Mesendoderm (in vitro differentiated cells): ENCODE results near the gene NXPH1.
A peak's percentile ranks its signal among the peaks of the same experiment; 100 is the strongest.

Experiments used
- DNase-seq: peaks from one replicate; pipeline ENCODE4 v3.0.0; 2013
- H2AK5ac ChIP-seq: 2 replicates; pipeline ENCODE4 v1.6.1; 2013; ENCODE audit warnings: low read length, inconsistent platforms
- H2BK120ac ChIP-seq: 2 replicates; pipeline ENCODE4 v1.6.1; 2013; ENCODE audit warnings: low read depth, mild to moderate bottlenecking, low read length, moderate library complexity, mixed read lengths
- H2BK15ac ChIP-seq: replicated peaks from 2 replicates; pipeline ENCODE4 v1.6.1; 2013; ENCODE audit warnings: low read depth, mild to moderate bottlenecking, moderate library complexity
- H2BK5ac ChIP-seq: 2 replicates; pipeline ENCODE4 v1.6.1; 2013; ENCODE audit warnings: low read length, inconsistent platforms
- H3K18ac ChIP-seq: 2 replicates; pipeline ENCODE4 v1.6.1; 2013; ENCODE audit warnings: mild to moderate bottlenecking, low read length, mixed read lengths
- H3K23ac ChIP-seq: one replicate; pipeline ENCODE4 v1.6.1; 2013; ENCODE audit warnings: low read length
- H3K27ac ChIP-seq: 2 replicates; pipeline ENCODE4 v1.5.1; 2013; ENCODE audit warnings: low read depth, mild to moderate bottlenecking, inconsistent platforms, low read length, moderate library complexity
- H3K27me3 ChIP-seq: 2 replicates; pipeline ENCODE4 v1.6.1; 2013; ENCODE audit warnings: low read length, control low read depth, mild to moderate bottlenecking, inconsistent platforms; ENCODE audit not compliant: insufficient read depth, poor library complexity
- H3K36me3 ChIP-seq: 2 replicates; pipeline ENCODE4 v1.6.1; 2013; ENCODE audit warnings: low read length, inconsistent platforms; ENCODE audit not compliant: control insufficient read depth, insufficient read depth
- H3K4ac ChIP-seq: one replicate; pipeline ENCODE4 v1.6.1; 2013; ENCODE audit warnings: low read depth, mild to moderate bottlenecking, low read length, moderate library complexity
- H3K4me1 ChIP-seq: 2 replicates; pipeline ENCODE4 v1.6.1; 2013; ENCODE audit warnings: low read depth, low read length, inconsistent platforms; ENCODE audit not compliant: control insufficient read depth
- H3K4me2 ChIP-seq: 2 replicates; pipeline ENCODE4 v1.6.1; 2013; ENCODE audit warnings: low read length
- H3K4me3 ChIP-seq: 2 replicates; pipeline ENCODE4 v1.5.1; 2013; ENCODE audit warnings: mild to moderate bottlenecking, low read length
- H3K56ac ChIP-seq: one replicate; pipeline ENCODE4 v1.6.1; 2013; ENCODE audit warnings: low read length
- H3K79me1 ChIP-seq: 2 replicates; pipeline ENCODE4 v1.6.1; 2013; ENCODE audit warnings: low read length, inconsistent platforms
- H3K79me2 ChIP-seq: 2 replicates; pipeline ENCODE4 v1.6.1; 2013; ENCODE audit warnings: mild to moderate bottlenecking, low read length; ENCODE audit not compliant: control insufficient read depth, insufficient read depth
- H3K9ac ChIP-seq: 2 replicates; pipeline ENCODE4 v1.6.1; 2013; ENCODE audit warnings: low read length, inconsistent platforms
- H4K5ac ChIP-seq: one replicate; pipeline ENCODE4 v1.6.1; 2013; ENCODE audit warnings: low read length
- H4K8ac ChIP-seq: one replicate; pipeline ENCODE4 v1.6.1; 2013; ENCODE audit warnings: low read depth, mild to moderate bottlenecking, control low read depth, low read length, moderate library complexity
- WGBS: extraction: QIAGEN DNeasy Blood & Tissue Kit; methylation state at CpG from one replicate; pipeline ENCODE4 v1.1.7; 2013; ENCODE audit warnings: low lambda C conversion rate, missing lambda C conversion rate; ENCODE audit not compliant: insufficient coverage; ENCODE audit errors: extremely low coverage; 5-methylcytosine and 5-hydroxymethylcytosine counted together

NXPH1 gene

DNA sequence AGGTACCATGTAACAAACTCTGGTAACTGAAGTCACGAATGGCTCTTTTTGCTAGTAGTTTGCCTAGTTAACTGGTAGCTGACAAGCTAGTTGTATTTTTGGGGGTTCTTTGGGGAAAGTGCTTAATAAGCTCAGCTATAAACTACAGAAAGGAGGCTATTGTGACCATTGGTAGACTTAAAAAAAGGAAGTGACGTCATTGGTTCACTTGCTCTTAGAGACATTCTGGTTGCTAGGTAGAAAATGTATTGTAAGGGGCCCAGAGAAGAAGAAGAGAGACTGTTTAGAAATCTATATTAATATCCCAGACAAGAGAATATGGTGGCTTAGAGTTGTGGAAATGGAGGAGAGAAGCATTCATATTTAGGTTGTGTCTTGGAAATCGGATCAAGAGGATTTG, 103.0 kb downstream of the NXPH1 start:
- H3K27me3 ChIP-seq, result no peaks in the 10 kb centered on the region
- H3K9ac ChIP-seq, result no peak overlapping the region
- no peaks in the 10 kb centered on the region for H3K36me3 ChIP-seq
- H3K79me2 ChIP-seq, result no peaks in the 10 kb centered on the region
- no peak overlapping the region for H2BK120ac ChIP-seq
- no peak overlapping the region for H2AK5ac ChIP-seq
- H3K4me2 ChIP-seq, result no peak overlapping the region
- no peak overlapping the region for H3K56ac ChIP-seq
- H3K4me3 ChIP-seq, result no peak overlapping the region
- WGBS, result no CpG with 5 or more reads among the region's 3 CpGs
- H4K8ac ChIP-seq, result no peak overlapping the region
- H3K4ac ChIP-seq, result no peak overlapping the region
- H2BK5ac ChIP-seq, result no peak overlapping the region
- no peak overlapping the region for H2BK15ac ChIP-seq
- no peak overlapping the region for H3K18ac ChIP-seq
- no peak overlapping the region for H3K27ac ChIP-seq
- peak; percentile 1 for DNase-seq
- H4K5ac ChIP-seq, result no peak overlapping the region
- no peaks in the 10 kb centered on the region for H3K4me1 ChIP-seq
- no peak overlapping the region for H3K23ac ChIP-seq
- H3K79me1 ChIP-seq, result no peaks in the 10 kb centered on the region

DNA sequence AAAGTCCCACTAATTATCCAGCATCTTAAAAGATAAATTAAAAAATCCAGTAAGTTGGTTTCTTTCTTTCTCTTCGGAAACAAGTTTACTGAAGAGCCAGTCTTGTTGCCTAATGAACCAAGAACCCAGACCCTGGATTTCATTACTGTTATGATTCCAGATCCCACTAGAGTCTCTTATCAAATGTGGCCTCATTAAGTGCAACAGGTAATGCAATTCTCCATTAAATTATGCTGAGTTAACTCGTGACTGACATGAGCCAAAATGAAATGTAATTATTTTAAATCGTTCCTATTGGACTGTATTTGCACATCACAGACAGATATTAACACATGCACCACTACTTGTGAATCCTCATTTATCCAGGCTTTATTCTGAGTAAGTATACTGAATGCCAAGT, 115.6 kb downstream of the NXPH1 start:
- no peaks in the 10 kb centered on the region for H3K79me1 ChIP-seq
- no CpG with 5 or more reads among the region's 3 CpGs for WGBS
- no peak overlapping the region for H2AK5ac ChIP-seq
- no peak overlapping the region for H3K27ac ChIP-seq
- no peak overlapping the region for H3K4me2 ChIP-seq
- no peak for DNase-seq
- H3K18ac ChIP-seq, result no peak overlapping the region
- H2BK120ac ChIP-seq, result no peak overlapping the region
- H3K23ac ChIP-seq, result no peak overlapping the region
- H3K9ac ChIP-seq, result no peak overlapping the region
- no peaks in the 10 kb centered on the region for H3K27me3 ChIP-seq
- no peak overlapping the region for H3K4ac ChIP-seq
- H4K8ac ChIP-seq, result no peak overlapping the region
- no peak overlapping the region for H3K4me3 ChIP-seq
- no peaks in the 10 kb centered on the region for H3K79me2 ChIP-seq
- no peak overlapping the region for H2BK5ac ChIP-seq
- H3K36me3 ChIP-seq, result no peaks in the 10 kb centered on the region
- no peaks in the 10 kb centered on the region for H3K4me1 ChIP-seq
- no peak overlapping the region for H3K56ac ChIP-seq
- no peak overlapping the region for H2BK15ac ChIP-seq
- H4K5ac ChIP-seq, result no peak overlapping the region

DNA sequence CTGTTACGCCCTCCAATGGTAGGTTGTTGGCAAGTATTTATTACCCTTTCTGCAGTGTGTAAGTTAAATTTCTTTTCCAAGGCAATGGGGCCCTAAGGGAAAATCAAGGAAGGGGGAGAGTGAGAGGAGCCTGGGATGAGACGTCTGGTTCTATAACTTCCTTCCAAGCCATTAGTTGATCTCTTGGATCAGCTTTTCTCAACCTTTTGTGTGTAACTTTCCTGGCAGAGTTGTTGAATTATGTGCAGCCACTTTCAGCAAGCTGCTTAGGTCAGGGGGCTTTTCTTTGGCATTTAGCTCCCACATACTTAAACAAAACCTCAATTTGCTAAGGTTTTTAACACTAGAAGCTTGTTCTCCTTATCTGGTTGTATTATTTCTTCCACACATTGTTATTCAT, 127.1 kb downstream of the NXPH1 start:
- Histone ChIP-seq H3K9ac (no peak overlapping the region), H2BK5ac (no peak overlapping the region), H3K4me1 (no peaks in the 10 kb centered on the region), H2BK120ac (no peak overlapping the region), H3K23ac (no peak overlapping the region), H4K5ac (no peak overlapping the region), H2AK5ac (no peak overlapping the region), H3K56ac (no peak overlapping the region), H3K79me2 (no peaks in the 10 kb centered on the region), H4K8ac (no peak overlapping the region), H3K4me2 (no peak overlapping the region), H3K18ac (no peak overlapping the region), H3K27me3 (no peaks in the 10 kb centered on the region), H3K79me1 (no peaks in the 10 kb centered on the region), H3K36me3 (no peaks in the 10 kb centered on the region), H3K27ac (no peak overlapping the region), H3K4me3 (no peak overlapping the region), H3K4ac (no peak overlapping the region), H2BK15ac (no peak overlapping the region)
- peak; percentile 8 for DNase-seq
- no CpG with 5 or more reads among the region's 2 CpGs for WGBS

DNA sequence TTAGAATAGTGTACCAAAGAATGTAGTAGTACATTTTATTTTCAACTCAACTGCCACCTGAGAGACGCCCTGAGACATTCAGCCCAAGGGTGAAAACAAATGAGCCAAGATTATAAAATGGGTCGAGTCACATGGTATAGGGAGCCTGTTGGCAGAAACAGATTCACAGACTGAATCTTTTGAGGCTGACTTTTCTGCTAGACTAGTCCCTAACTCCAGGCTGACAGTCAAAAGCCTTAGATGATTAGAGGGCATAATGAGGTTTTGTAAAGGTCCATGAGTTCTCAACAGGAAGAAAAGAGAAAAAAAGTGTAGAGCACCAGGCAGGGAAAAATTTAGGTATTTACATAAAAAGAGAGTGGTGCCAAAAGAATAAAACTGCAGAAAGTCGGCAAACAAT, 128.0 kb downstream of the NXPH1 start:
- no peaks in the 10 kb centered on the region for H3K27me3 ChIP-seq
- no peak for DNase-seq
- H3K27ac ChIP-seq, result no peak overlapping the region
- no peak overlapping the region for H3K4me3 ChIP-seq
- no peak overlapping the region for H4K5ac ChIP-seq
- no peaks in the 10 kb centered on the region for H3K79me2 ChIP-seq
- H3K18ac ChIP-seq, result no peak overlapping the region
- H3K4me1 ChIP-seq, result no peaks in the 10 kb centered on the region
- H2BK120ac ChIP-seq, result no peak overlapping the region
- H3K23ac ChIP-seq, result no peak overlapping the region
- H3K4ac ChIP-seq, result no peak overlapping the region
- no peak overlapping the region for H4K8ac ChIP-seq
- no peak overlapping the region for H3K9ac ChIP-seq
- no peak overlapping the region for H2BK5ac ChIP-seq
- no peaks in the 10 kb centered on the region for H3K36me3 ChIP-seq
- H3K79me1 ChIP-seq, result no peaks in the 10 kb centered on the region
- no peak overlapping the region for H3K56ac ChIP-seq
- no peak overlapping the region for H3K4me2 ChIP-seq
- no peak overlapping the region for H2AK5ac ChIP-seq
- no peak overlapping the region for H2BK15ac ChIP-seq
- WGBS, result no CpG with 5 or more reads among the region's 3 CpGs

DNA sequence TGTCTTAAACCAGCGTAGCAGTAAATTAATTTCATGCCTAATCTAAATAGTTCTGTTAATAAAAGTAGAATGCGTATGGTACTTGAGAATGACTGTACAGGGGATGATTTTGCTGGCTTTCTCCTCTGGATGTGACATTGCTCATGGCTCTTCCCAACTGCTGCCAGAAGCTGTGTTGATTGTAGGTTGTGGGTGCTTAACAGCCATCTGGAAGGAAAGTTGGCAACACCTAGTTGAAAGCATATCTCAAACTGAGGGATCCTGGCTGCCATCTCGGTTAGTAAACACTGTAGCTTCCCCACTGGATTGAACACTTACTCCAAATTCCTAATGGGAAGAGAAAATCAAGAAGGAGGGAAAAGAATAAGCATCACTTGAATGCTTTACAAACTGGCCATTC, 130.9 kb downstream of the NXPH1 start:
- no peak overlapping the region for H4K8ac ChIP-seq

DNA sequence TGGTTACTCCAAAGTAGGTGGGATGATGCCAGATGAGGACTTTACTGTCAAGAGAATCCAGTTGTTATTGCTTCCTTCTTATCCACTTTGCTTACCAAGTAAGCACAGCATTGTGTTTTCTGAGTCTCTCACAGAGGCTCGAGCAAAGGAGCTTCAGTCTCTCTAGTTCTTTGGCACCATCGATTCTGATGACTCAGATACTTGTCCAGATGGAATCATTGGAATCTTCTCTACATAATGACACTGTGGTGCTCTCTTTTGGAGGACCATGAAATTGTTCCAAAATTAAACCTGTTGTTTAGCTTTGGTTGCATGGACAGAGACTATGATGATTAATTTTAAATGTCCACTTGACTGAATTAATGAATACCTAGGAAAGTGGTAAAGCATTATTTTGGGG, 132.6 kb downstream of the NXPH1 start:
- no peak overlapping the region for H3K18ac ChIP-seq
- no peak overlapping the region for H4K5ac ChIP-seq
- H2BK15ac ChIP-seq, result no peak overlapping the region
- no peak overlapping the region for H3K23ac ChIP-seq
- H3K4me1 ChIP-seq, result no peaks in the 10 kb centered on the region
- H3K4me3 ChIP-seq, result no peak overlapping the region
- H3K79me1 ChIP-seq, result no peaks in the 10 kb centered on the region
- H3K4ac ChIP-seq, result no peak overlapping the region
- no peak overlapping the region for H2BK5ac ChIP-seq
- no peak overlapping the region for H3K9ac ChIP-seq
- DNase-seq, result no peak
- no CpG with 5 or more reads among the region's 2 CpGs for WGBS
- no peak overlapping the region for H3K4me2 ChIP-seq
- H2BK120ac ChIP-seq, result no peak overlapping the region
- H3K27me3 ChIP-seq, result no peaks in the 10 kb centered on the region
- H3K36me3 ChIP-seq, result no peaks in the 10 kb centered on the region
- no peak overlapping the region for H4K8ac ChIP-seq
- no peak overlapping the region for H2AK5ac ChIP-seq
- H3K56ac ChIP-seq, result no peak overlapping the region
- no peak overlapping the region for H3K27ac ChIP-seq
- no peaks in the 10 kb centered on the region for H3K79me2 ChIP-seq

More for the DNA sequence above, 130.9 kb downstream of the NXPH1 start:
- Histone ChIP-seq H3K4me3 (no peak overlapping the region), H3K4me2 (no peak overlapping the region), H3K79me1 (no peaks in the 10 kb centered on the region), H3K27ac (no peak overlapping the region), H3K56ac (no peak overlapping the region), H2BK5ac (no peak overlapping the region), H3K18ac (no peak overlapping the region), H3K79me2 (no peaks in the 10 kb centered on the region), H3K9ac (no peak overlapping the region), H2AK5ac (no peak overlapping the region), H3K27me3 (no peaks in the 10 kb centered on the region), H3K23ac (no peak overlapping the region), H2BK15ac (no peak overlapping the region), H4K5ac (no peak overlapping the region), H3K36me3 (no peaks in the 10 kb centered on the region), H3K4me1 (no peaks in the 10 kb centered on the region), H3K4ac (no peak overlapping the region), H2BK120ac (no peak overlapping the region)
- DNase-seq, result no peak
- WGBS, result no CpG with 5 or more reads among the region's 3 CpGs
